AG20443 (cell line): ENCODE results near the gene LONP1.

ENCODE experiments used
- DNase-seq: peaks from one replicate; pipeline ENCODE4 v3.0.0; 2012; ENCODE audit warnings: low spot score, mixed read lengths

LONP1 gene

GRCh38 chr19:5648464-5648863, 71.5 kb downstream of the LONP1 start:
- no peak for DNase-seq

GRCh38 chr19:5646703-5647102, 73.2 kb downstream of the LONP1 start:
- DNase-seq: no peak

GRCh38 chr19:5645409-5645808, 74.5 kb downstream of the LONP1 start:
- DNase-seq: no peak

GRCh38 chr19:5644037-5644436, 75.9 kb downstream of the LONP1 start:
- DNase-seq: no peak

GRCh38 chr19:5643060-5643459, 76.9 kb downstream of the LONP1 start:
- no peak for DNase-seq

- no peak for DNase-seq
Measured at GRCh38 chr19:5642204-5642603, 77.7 kb downstream of the LONP1 start.
